Measurements from ENCODE around the gene APBB2.

APBB2 gene

GRCh38 chr4:41176340-41176739, 38.0 kb downstream of the APBB2 start:
- no peak overlapping the region for H3K4me3 ChIP-seq (ENCODE audit: low read depth, low read length)
- TF ChIP-seq CTCF (IDR thresholded peaks at IDR 0.05; ENCODE audit: low read depth, low read length) = no peak
- H3K27me3 ChIP-seq (ENCODE audit: insufficient read depth, low read depth, severe bottlenecking) = no peaks in the 10 kb centered on the region
- no peaks in the 10 kb centered on the region for H3K36me3 ChIP-seq
- no peak overlapping the region for H3K27ac ChIP-seq
- DNase-seq = no peak
- H3K9me3 ChIP-seq (ENCODE audit: severe bottlenecking) = no peaks in the 10 kb centered on the region

GRCh38 chr4:41175794-41176193, 38.5 kb downstream of the APBB2 start:
- TF ChIP-seq CTCF (IDR thresholded peaks at IDR 0.05; ENCODE audit: low read depth, low read length) = no peak
- no peak overlapping the region for H3K27ac ChIP-seq
- H3K4me3 ChIP-seq (ENCODE audit: low read depth, low read length) = no peak overlapping the region
- no peaks in the 10 kb centered on the region for H3K9me3 ChIP-seq (ENCODE audit: severe bottlenecking)
- no peaks in the 10 kb centered on the region for H3K27me3 ChIP-seq (ENCODE audit: insufficient read depth, low read depth, severe bottlenecking)
- DNase-seq = no peak
- H3K36me3 ChIP-seq = no peaks in the 10 kb centered on the region

- Histone ChIP-seq H3K27me3 (ENCODE audit: insufficient read depth, low read depth, severe bottlenecking) (no peaks in the 10 kb centered on the region), H3K4me3 (ENCODE audit: low read depth, low read length) (no peak overlapping the region), H3K27ac (no peak overlapping the region), H3K36me3 (no peaks in the 10 kb centered on the region), H3K9me3 (ENCODE audit: severe bottlenecking) (no peaks in the 10 kb centered on the region)
- no peak for DNase-seq
- TF ChIP-seq CTCF (IDR thresholded peaks at IDR 0.05; ENCODE audit: low read depth, low read length) = no peak
Observed at GRCh38 chr4:41174444-41174843, 39.9 kb downstream of the APBB2 start.

- Histone ChIP-seq H3K27me3 (ENCODE audit: insufficient read depth, low read depth, severe bottlenecking) (no peaks in the 10 kb centered on the region), H3K9me3 (ENCODE audit: severe bottlenecking) (no peaks in the 10 kb centered on the region), H3K36me3 (no peaks in the 10 kb centered on the region), H3K4me3 (ENCODE audit: low read depth, low read length) (no peak overlapping the region), H3K27ac (no peak overlapping the region)
- no peak for DNase-seq
- TF ChIP-seq CTCF (IDR thresholded peaks at IDR 0.05; ENCODE audit: low read depth, low read length) = no peak
Observed at GRCh38 chr4:41172786-41173185, 41.6 kb downstream of the APBB2 start.

GRCh38 chr4:41169256-41169800, 45.0 kb downstream of the APBB2 start:
- H3K27me3 ChIP-seq (ENCODE audit: insufficient read depth, low read depth, severe bottlenecking) = no peaks in the 10 kb centered on the region
- no peaks in the 10 kb centered on the region for H3K36me3 ChIP-seq
- DNase-seq = no peak

More at GRCh38 chr4:41169256-41169800, 45.0 kb downstream of the APBB2 start:
- Histone ChIP-seq H3K9me3 (ENCODE audit: severe bottlenecking) (no peaks in the 10 kb centered on the region), H3K27ac (no peak overlapping the region), H3K4me3 (ENCODE audit: low read depth, low read length) (no peak overlapping the region)
- TF ChIP-seq CTCF (IDR thresholded peaks at IDR 0.05; ENCODE audit: low read depth, low read length) = no peak

Measured in WERI-Rb-1 (cell line).